Measurements from ENCODE around the gene PFKP.

DNA sequence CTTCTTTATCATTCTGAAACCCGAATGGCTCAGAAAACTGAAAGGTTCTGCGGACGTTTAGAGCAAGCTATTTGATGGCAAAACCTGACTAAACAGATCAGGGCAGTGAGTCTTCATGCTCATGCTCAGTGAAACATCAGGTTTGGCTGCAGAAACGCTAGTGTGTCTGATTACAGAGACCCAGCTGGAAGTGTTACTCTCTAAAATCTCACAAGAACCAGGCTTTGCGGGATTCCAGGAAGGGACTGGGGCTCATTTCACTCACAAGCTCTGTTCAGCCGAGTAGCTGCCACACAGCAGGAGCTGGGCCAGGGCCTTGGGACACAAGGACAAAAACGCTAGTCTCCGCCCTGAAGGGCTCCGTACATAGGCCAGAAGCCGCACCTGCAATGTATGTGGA lies 102.3 kb downstream of the PFKP start:
- TF ChIP-seq, protein P1, sequence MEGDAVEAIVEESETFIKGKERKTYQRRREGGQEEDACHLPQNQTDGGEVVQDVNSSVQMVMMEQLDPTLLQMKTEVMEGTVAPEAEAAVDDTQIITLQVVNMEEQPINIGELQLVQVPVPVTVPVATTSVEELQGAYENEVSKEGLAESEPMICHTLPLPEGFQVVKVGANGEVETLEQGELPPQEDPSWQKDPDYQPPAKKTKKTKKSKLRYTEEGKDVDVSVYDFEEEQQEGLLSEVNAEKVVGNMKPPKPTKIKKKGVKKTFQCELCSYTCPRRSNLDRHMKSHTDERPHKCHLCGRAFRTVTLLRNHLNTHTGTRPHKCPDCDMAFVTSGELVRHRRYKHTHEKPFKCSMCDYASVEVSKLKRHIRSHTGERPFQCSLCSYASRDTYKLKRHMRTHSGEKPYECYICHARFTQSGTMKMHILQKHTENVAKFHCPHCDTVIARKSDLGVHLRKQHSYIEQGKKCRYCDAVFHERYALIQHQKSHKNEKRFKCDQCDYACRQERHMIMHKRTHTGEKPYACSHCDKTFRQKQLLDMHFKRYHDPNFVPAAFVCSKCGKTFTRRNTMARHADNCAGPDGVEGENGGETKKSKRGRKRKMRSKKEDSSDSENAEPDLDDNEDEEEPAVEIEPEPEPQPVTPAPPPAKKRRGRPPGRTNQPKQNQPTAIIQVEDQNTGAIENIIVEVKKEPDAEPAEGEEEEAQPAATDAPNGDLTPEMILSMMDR (IDR thresholded peaks at IDR 0.05; ENCODE audit: borderline replicate concordance, extremely low read depth, low read length, poor library complexity, severe bottlenecking): no peak
- no peak for TF ChIP-seq EZH2 (IDR thresholded peaks at IDR 0.05; ENCODE audit: borderline replicate concordance, low read depth, low read length, severe bottlenecking)
